OCI-LY7 (cell line): ENCODE data around the gene TMEM165.

Source experiments
- CTCF ChIP-seq: fragments of 200-600 bp; sonication (generic); conservative IDR thresholded peaks from 2 replicates; pipeline ENCODE4 v1.5.1; 2014; ENCODE audit warnings: mild to moderate bottlenecking, antibody characterized with exemption, low read length, moderate library complexity, mixed read lengths
- EZH2phosphoT487 ChIP-seq: fragments of 200-600 bp; sonication (generic); IDR thresholded peaks from 2 replicates; pipeline ENCODE4 v1.6.1; 2018; ENCODE audit warnings: low read depth, borderline replicate concordance, mild to moderate bottlenecking, mixed run types, antibody characterized with exemption, low read length, moderate library complexity, mixed read lengths

GRCh38 chr4:55458164-55458563 is 62.4 kb downstream of the TMEM165 start:
- no peak for TF ChIP-seq CTCF
- no peak for TF ChIP-seq EZH2phosphoT487
